HFF-Myc (cell line): Measurements from ENCODE around the gene ATP5F1A.

Experiments
- DNase-seq: peaks from one replicate; pipeline ENCODE4 v3.0.0-alpha.2; 2011; ENCODE audit warnings: low read depth; ENCODE audit errors: extremely low read depth
- H3K4me3 ChIP-seq: replicated peaks from 2 replicates; pipeline ENCODE4 v1.5.1; 2011; ENCODE audit warnings: low read depth, mild to moderate bottlenecking, control low read depth, low read length
- TF ChIP-seq, protein P1 (sequence below): IDR thresholded peaks from 2 replicates; pipeline ENCODE4 v1.5.1; 2012; ENCODE audit warnings: mild to moderate bottlenecking, low read depth, low read length, control low read depth; ENCODE audit errors: missing control alignments

The ATP5F1A gene

DNA sequence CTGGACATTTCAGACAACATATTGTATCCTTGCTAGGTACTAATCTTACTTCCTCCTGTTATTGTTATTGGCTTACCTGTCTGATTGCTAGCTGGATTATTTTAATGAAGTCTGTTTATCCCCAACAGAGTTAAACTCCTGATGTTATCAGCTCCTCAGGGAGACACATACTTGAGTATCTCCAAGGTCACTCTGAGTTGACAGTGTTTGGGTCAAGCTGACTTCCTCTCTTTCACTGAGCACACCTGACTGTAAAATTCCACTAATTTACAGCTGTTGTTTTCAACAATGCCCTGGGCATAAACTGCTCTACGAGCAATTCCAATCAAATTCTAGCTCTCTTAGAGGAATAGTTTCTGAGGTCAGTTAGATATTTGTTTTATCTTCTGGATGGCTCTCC is 15.7 kb upstream of the ATP5F1A start:
- no peak overlapping the region for H3K4me3 ChIP-seq
- TF ChIP-seq, protein P1, sequence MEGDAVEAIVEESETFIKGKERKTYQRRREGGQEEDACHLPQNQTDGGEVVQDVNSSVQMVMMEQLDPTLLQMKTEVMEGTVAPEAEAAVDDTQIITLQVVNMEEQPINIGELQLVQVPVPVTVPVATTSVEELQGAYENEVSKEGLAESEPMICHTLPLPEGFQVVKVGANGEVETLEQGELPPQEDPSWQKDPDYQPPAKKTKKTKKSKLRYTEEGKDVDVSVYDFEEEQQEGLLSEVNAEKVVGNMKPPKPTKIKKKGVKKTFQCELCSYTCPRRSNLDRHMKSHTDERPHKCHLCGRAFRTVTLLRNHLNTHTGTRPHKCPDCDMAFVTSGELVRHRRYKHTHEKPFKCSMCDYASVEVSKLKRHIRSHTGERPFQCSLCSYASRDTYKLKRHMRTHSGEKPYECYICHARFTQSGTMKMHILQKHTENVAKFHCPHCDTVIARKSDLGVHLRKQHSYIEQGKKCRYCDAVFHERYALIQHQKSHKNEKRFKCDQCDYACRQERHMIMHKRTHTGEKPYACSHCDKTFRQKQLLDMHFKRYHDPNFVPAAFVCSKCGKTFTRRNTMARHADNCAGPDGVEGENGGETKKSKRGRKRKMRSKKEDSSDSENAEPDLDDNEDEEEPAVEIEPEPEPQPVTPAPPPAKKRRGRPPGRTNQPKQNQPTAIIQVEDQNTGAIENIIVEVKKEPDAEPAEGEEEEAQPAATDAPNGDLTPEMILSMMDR: no peak
- no peak for DNase-seq

DNA sequence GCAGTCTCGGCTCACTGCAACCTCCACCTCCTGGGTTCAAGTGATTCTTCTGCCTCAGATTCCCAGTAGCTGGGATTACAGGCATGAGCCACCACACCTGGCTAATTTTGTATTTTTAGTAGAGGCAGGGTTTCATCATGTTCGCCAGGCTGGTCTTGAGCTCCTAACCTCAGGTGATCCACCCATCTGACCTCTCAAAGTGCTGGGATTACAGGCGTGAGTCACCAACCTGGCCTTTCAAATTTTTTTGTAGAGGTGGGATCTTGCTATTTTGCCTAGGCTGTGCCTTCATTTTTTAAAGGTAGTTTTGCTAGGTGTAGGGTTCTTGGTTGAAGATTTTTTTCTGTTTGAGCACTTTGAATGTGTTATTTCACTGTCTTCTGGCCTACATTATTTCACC is 12.3 kb upstream of the ATP5F1A start:
- H3K4me3 ChIP-seq: no peak overlapping the region
- TF ChIP-seq, protein P1: no peak
- no peak for DNase-seq

DNA sequence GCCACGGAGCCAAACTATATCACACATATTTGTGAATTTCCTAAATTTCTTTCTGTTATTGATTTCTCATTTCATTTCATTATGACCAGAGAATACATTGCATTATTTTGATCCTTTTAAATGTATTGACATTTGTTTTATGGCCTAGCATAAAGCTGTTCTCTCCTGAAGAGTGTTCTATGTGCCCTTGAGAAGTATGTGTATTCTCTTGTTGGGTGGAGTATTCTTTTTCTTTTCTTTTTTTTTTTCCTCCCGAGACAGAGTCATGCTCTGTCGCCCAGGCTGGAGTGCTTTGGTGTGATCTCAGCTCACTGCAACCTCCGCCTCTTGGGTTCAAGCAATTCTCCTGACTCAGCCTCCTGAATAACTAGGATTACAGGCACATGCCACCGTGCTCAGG is 11.3 kb upstream of the ATP5F1A start:
- no peak overlapping the region for H3K4me3 ChIP-seq
- no peak for DNase-seq
- TF ChIP-seq, protein P1: no peak

DNA sequence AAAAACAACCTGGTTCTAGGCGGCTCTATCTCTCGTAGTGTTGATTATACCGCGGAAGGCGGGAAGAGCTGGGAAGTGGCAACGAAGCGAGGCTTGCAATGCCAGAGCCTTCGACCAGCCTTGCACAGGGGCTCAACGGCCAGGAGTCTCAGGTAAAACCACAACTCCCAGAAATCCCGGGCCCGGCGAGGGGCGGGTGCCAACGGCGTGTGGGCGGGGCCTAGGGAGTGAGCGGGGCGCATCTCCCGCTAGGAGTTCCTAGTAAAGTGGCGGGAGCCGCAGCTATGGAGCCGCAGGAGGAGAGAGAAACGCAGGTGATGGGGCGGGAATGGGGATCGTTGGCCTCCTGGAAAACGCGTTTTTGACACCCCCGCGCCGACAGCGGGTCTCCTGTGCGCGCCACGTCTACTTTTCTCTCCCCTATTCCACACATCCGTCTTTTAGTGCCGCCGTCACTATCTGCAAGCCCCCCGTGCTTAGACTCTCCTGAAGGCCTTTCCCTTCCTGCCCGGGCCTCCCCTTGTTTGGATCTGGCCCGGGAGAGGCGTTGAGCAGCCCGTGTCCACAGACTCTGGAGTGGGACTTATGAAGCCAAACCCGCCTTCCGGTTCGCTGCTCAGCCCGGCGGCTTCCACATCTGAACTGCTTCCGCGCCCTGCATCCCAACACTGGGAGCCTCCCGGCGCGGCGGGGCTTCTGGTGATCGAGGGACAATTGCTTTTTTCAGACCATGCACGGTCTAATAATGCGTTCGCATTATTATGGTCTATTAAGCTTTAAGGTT is 6.2 kb upstream of the ATP5F1A start, which contains the start of gene HAUS1:
Gene HAUS1 (plus strand): TSS at position 258 of the 784 bp plus-strand sequence. CDS start 27 bp downstream, at position 285.
- TF ChIP-seq, protein P1: no peak
- DNase-seq: peak; percentile 53
- peak within 1 kb of the TSS; percentile 90 for H3K4me3 ChIP-seq

DNA sequence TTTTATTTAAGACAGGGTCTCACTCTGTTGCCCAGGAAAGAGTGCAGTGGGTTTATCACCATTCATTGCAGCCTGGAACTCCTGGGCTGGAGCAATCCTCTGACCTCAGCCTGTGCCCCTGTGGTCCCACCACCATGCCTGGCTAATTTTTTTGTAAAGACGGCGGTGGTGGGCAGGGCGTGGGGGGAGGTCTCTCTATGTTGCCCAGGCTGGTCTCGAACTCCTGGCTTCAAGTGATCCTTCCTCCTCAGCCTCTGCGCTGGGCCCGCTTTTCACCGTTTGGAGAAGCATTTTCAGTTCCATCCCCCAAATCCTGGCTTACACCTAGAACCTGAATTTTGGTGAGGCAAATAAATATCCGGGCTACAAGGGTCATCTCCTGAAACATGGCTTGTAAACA is 1.4 kb upstream of the ATP5F1A start:
- DNase-seq: no peak
- TF ChIP-seq, protein P1: no peak
- no peak overlapping the region for H3K4me3 ChIP-seq

DNA sequence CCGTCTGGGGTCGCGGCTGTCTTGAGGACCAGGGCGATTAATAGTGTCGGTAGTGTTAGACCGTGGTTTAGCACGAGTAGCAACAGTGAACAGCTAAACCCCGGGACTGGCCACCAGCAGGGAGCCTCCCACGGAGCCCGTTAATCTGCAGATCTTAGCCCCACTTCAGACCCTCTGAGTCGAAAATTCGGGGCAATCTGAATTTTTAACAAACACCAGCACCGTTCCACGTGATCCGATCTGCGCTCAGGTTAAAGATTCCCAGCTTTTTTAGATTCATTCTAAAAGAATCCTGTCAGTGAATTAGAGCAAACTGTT is 479 bp upstream of the ATP5F1A start:
- H3K4me3 ChIP-seq: peak overlapping the region; percentile 82
- DNase-seq: no peak
- TF ChIP-seq, protein P1: no peak

DNA sequence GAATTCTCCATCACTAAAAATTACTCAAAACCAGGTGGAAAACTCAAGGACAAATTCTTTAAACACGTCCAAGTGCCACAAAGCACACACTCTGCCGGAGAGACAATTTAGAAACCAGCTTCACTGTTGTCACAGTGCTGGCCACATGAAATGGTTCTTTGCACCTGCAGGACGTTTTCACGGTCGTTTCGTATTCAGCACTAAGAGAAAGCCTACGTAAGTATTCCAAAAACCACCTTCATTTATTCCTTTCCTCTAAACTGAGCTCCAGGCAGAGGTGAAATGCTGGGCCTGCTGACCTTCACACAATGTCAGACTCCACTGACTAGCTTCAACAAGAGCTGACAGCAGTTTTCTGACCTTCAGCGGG is 680 bp downstream of the ATP5F1A start:
- TF ChIP-seq, protein P1: no peak
- H3K4me3 ChIP-seq: peak overlapping the region; percentile 82
- DNase-seq: no peak
